HEK293 (cell line): ENCODE data around the gene SRF.

Experiments used
- CTCF ChIA-PET: fragments of 350-600 bp; formaldehyde crosslinking; extraction: SDS; loops from one replicate; lab custom pipeline; 2021; ENCODE audit warnings: antibody characterized with exemption; lab: Yijun Ruan, JAX
- POLR2A ChIA-PET: fragments of 300-600 bp; formaldehyde crosslinking; extraction: SDS; loops from one replicate; lab custom pipeline; 2020; ENCODE audit warnings: antibody characterized with exemption, inconsistent platforms; lab: Yijun Ruan, JAX
- H3K27ac ChIP-seq: fragments of 200-500 bp; sonication (Bioruptor generic); 2 replicates; pipeline ENCODE4 v1.5.1; 2014; ENCODE audit warnings: low read depth, low read length, control low read depth, inconsistent platforms; ENCODE audit errors: extremely low read depth
- H3K36me3 ChIP-seq, 2 experiments: fragments of 200-500 bp in 1 of 2; sonication (Bioruptor generic) in 1 of 2; 1 replicate in 1 of 2; 2 replicates in 1 of 2; pipeline ENCODE4 v1.5.1; 2014 to 2017; ENCODE audit warnings: inconsistent platforms in 2 of 2, low read length in 2 of 2; ENCODE audit not compliant: control insufficient read depth in 2 of 2, insufficient read depth in 1 of 2
- H3K4me1 ChIP-seq: fragments of 200-500 bp; sonication (Bioruptor generic); 2 replicates; pipeline ENCODE4 v1.5.1; 2014; ENCODE audit warnings: mild to moderate bottlenecking, low read length, inconsistent platforms; ENCODE audit not compliant: control insufficient read depth, insufficient read depth
- H3K4me3 ChIP-seq: 2 replicates; pipeline ENCODE4 v1.5.1; 2011; ENCODE audit warnings: low read depth, mild to moderate bottlenecking, control low read depth, low read length, moderate library complexity
- H3K9me3 ChIP-seq: fragments of 200-500 bp; sonication (Bioruptor generic); 2 replicates; pipeline ENCODE4 v1.5.1; 2014; ENCODE audit warnings: low read depth, low read length, inconsistent platforms; ENCODE audit not compliant: control insufficient read depth, insufficient read depth
- GLIS1 ChIP-seq: fragments of 450-650 bp; formaldehyde crosslinking; IDR thresholded peaks from 2 replicates; pipeline ENCODE4 v1.5.1; 2016; ENCODE audit warnings: missing biosample characterization, missing genetic modification characterization
- MYNN ChIP-seq: fragments of 450-650 bp; formaldehyde crosslinking; IDR thresholded peaks from 2 replicates; pipeline ENCODE4 v1.5.1; 2016; ENCODE audit warnings: missing biosample characterization, missing genetic modification characterization, borderline replicate concordance
- OSR2 ChIP-seq: fragments of 450-650 bp; formaldehyde crosslinking; IDR thresholded peaks from 2 replicates; pipeline ENCODE4 v1.5.1; 2016; ENCODE audit warnings: missing biosample characterization, missing genetic modification characterization
- PRDM1 ChIP-seq: fragments of 450-650 bp; formaldehyde crosslinking; IDR thresholded peaks from 2 replicates; pipeline ENCODE4; 2016; ENCODE audit warnings: missing biosample characterization, missing genetic modification characterization
- RBAK ChIP-seq: fragments of 450-650 bp; formaldehyde crosslinking; IDR thresholded peaks from 2 replicates; pipeline ENCODE4 v1.5.1; 2016; ENCODE audit warnings: missing biosample characterization, missing genetic modification characterization
- ZNF112 ChIP-seq: fragments of 450-650 bp; formaldehyde crosslinking; IDR thresholded peaks from 2 replicates; pipeline ENCODE4 v1.5.0; 2017; ENCODE audit warnings: missing biosample characterization, missing genetic modification characterization
- ZNF24 ChIP-seq: fragments of 450-650 bp; formaldehyde crosslinking; IDR thresholded peaks from 2 replicates; pipeline ENCODE4 v1.5.1; 2016; ENCODE audit warnings: missing biosample characterization, missing genetic modification characterization
- ZNF302 ChIP-seq: fragments of 450-650 bp; formaldehyde crosslinking; IDR thresholded peaks from 2 replicates; pipeline ENCODE4 v1.5.1; 2016; ENCODE audit warnings: missing biosample characterization, missing genetic modification characterization, low read depth
- ZNF37A ChIP-seq: fragments of 450-650 bp; IDR thresholded peaks from 2 replicates; pipeline ENCODE4 v1.5.1; 2018; ENCODE audit warnings: missing biosample characterization, missing genetic modification characterization
- ZNF530 ChIP-seq: fragments of 450-650 bp; formaldehyde crosslinking; IDR thresholded peaks from 2 replicates; pipeline ENCODE4 v1.5.1; 2016; ENCODE audit warnings: low read depth, missing biosample characterization, missing genetic modification characterization
- ZNF571 ChIP-seq: fragments of 450-650 bp; formaldehyde crosslinking; IDR thresholded peaks from 2 replicates; pipeline ENCODE4 v1.5.0; 2017; ENCODE audit warnings: missing biosample characterization, missing genetic modification characterization
- ZNF596 ChIP-seq: fragments of 450-650 bp; IDR thresholded peaks from 2 replicates; pipeline ENCODE4 v1.5.0; 2018; ENCODE audit warnings: missing biosample characterization, mild to moderate bottlenecking, missing genetic modification characterization, moderate library complexity
- ZNF621 ChIP-seq: fragments of 450-650 bp; formaldehyde crosslinking; IDR thresholded peaks from 2 replicates; pipeline ENCODE4 v1.5.1; 2017; ENCODE audit warnings: missing biosample characterization, missing genetic modification characterization
- ZNF623 ChIP-seq: fragments of 450-650 bp; formaldehyde crosslinking; IDR thresholded peaks from 2 replicates; pipeline ENCODE4 v1.5.1; 2016; ENCODE audit warnings: missing biosample characterization, missing genetic modification characterization
- ZNF658 ChIP-seq: fragments of 450-650 bp; formaldehyde crosslinking; IDR thresholded peaks from 2 replicates; pipeline ENCODE4; 2016; ENCODE audit warnings: missing biosample characterization, missing genetic modification characterization
- ZNF670 ChIP-seq: fragments of 450-650 bp; formaldehyde crosslinking; IDR thresholded peaks from 2 replicates; pipeline ENCODE4 v1.5.1; 2016; ENCODE audit warnings: missing biosample characterization, missing genetic modification characterization, low read depth
- ZNF677 ChIP-seq: fragments of 450-650 bp; IDR thresholded peaks from 2 replicates; pipeline ENCODE4 v1.5.0; 2018; ENCODE audit warnings: missing biosample characterization, mild to moderate bottlenecking, missing genetic modification characterization, moderate library complexity
- ZNF768 ChIP-seq: fragments of 450-650 bp; formaldehyde crosslinking; IDR thresholded peaks from 2 replicates; pipeline ENCODE4 v1.5.1; 2018; ENCODE audit warnings: missing biosample characterization, mild to moderate bottlenecking, missing genetic modification characterization
- ZNF785 ChIP-seq: fragments of 450-650 bp; formaldehyde crosslinking; IDR thresholded peaks from 2 replicates; pipeline ENCODE4 v1.5.1; 2016; ENCODE audit warnings: missing biosample characterization, missing genetic modification characterization
- TF ChIP-seq, protein P1 (sequence below): fragments of 450-650 bp; formaldehyde crosslinking; IDR thresholded peaks from 2 replicates; pipeline ENCODE4 v1.5.1; 2016; ENCODE audit warnings: missing biosample characterization, missing genetic modification characterization

SRF gene

DNA sequence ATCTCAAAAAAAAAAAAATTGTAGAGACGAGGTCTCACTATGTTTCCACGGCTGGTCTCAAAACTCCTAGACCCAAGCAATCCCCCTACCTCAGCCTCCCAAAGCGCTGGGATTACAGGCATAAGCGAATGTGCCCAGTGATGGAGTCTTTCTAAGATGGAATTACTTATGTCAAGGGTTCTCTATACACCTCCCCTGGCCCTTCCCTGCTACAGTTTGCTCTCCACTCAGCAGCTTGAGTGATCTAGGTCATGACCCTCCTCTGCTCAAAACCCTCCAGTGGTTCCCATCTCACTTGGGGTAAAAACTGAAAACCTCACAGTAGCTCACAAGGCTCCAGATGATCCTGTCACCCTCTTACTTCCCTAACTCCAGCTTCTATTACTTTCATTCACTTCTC is 60.0 kb downstream of the SRF start:
- TF ChIP-seq ZNF658 (tag by site-specific recombination) (no peak), PRDM1 (tag by site-specific recombination) (no peak), GLIS1 (tag by site-specific recombination) (no peak), ZNF571 (tag by site-specific recombination) (no peak), ZNF785 (no peak), MYNN (tag by site-specific recombination) (no peak), ZNF302 (tag by site-specific recombination) (no peak), ZNF596 (tag by site-specific recombination) (no peak), ZNF37A (tag by site-specific recombination) (no peak), ZNF623 (tag by site-specific recombination) (no peak), ZNF768 (tag by site-specific recombination) (no peak), ZNF621 (tag by site-specific recombination) (no peak), ZNF670 (tag by site-specific recombination) (no peak), ZNF24 (tag by site-specific recombination) (no peak), RBAK (tag by site-specific recombination) (no peak), ZNF112 (tag by site-specific recombination) (no peak), ZNF677 (tag by site-specific recombination) (no peak), OSR2 (no peak), ZNF530 (tag by site-specific recombination) (no peak)
- TF ChIP-seq, protein P1, sequence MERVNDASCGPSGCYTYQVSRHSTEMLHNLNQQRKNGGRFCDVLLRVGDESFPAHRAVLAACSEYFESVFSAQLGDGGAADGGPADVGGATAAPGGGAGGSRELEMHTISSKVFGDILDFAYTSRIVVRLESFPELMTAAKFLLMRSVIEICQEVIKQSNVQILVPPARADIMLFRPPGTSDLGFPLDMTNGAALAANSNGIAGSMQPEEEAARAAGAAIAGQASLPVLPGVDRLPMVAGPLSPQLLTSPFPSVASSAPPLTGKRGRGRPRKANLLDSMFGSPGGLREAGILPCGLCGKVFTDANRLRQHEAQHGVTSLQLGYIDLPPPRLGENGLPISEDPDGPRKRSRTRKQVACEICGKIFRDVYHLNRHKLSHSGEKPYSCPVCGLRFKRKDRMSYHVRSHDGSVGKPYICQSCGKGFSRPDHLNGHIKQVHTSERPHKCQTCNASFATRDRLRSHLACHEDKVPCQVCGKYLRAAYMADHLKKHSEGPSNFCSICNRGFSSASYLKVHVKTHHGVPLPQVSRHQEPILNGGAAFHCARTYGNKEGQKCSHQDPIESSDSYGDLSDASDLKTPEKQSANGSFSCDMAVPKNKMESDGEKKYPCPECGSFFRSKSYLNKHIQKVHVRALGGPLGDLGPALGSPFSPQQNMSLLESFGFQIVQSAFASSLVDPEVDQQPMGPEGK (tag by site-specific recombination): no peak
- TF ChIP-seq, all 188 proteins: peak for 0
- H3K36me3 ChIP-seq: peaks cover 4 to 6% of the 10 kb centered on the region in 2 experiments; a peak in 2 of 3 replicates
- H3K4me1 ChIP-seq: no peaks in the 10 kb centered on the region; the same call in 1 of the 2 replicates
- ChIA-PET CTCF (interaction anchor here (0.6 to 3.7 kb wide), 5 partner anchors 10 to 104 kb away, joined by 3 to 21 read pairs (median 17); no protein-coding TSS in a partner anchor), POLR2A (interaction anchor here (0.7 kb wide), 1 partner anchor 14 kb away, joined by 5 read pairs; no protein-coding TSS in a partner anchor)
- no peaks in the 10 kb centered on the region for H3K9me3 ChIP-seq
- no peak overlapping the region for H3K27ac ChIP-seq
- H3K4me3 ChIP-seq: no peak overlapping the region
